Parathyroid adenoma (tissue), 2 donors: ENCODE results near the gene TMEM242.

Experiments
- H2AFZ ChIP-seq: fragments of 300-600 bp; sonication (generic); one replicate; pipeline ENCODE4 v1.7.0; 2017; ENCODE audit warnings: antibody characterized with exemption, mild to moderate bottlenecking
- H3K27ac ChIP-seq: fragments of 300-600 bp; sonication (generic); one replicate; pipeline ENCODE4 v1.7.0; 2017
- H3K27me3 ChIP-seq: fragments of 300-600 bp; sonication (generic); one replicate; pipeline ENCODE4 v1.7.0; 2017; ENCODE audit warnings: low read length; ENCODE audit not compliant: control insufficient read depth, insufficient read depth
- H3K36me3 ChIP-seq: fragments of 300-600 bp; sonication (generic); one replicate; pipeline ENCODE4 v1.7.0; 2017; ENCODE audit warnings: low read length; ENCODE audit not compliant: control insufficient read depth, insufficient read depth
- H3K4me1 ChIP-seq: fragments of 300-600 bp; sonication (generic); one replicate; pipeline ENCODE4 v1.7.0; 2017; ENCODE audit warnings: control low read depth
- H3K4me2 ChIP-seq: fragments of 300-600 bp; sonication (generic); one replicate; pipeline ENCODE4 v1.7.0; 2017; ENCODE audit warnings: low read length
- H3K4me3 ChIP-seq: fragments of 300-600 bp; sonication (generic); one replicate; pipeline ENCODE4 v1.7.0; 2017; ENCODE audit warnings: low read depth, low read length
- H3K79me2 ChIP-seq: fragments of 300-600 bp; sonication (generic); one replicate; pipeline ENCODE4 v1.7.0; 2017; ENCODE audit warnings: control low read depth
- H3K9ac ChIP-seq: fragments of 300-600 bp; sonication (generic); one replicate; pipeline ENCODE4 v1.7.0; 2017; ENCODE audit warnings: mild to moderate bottlenecking
- H3K9me3 ChIP-seq: fragments of 300-600 bp; sonication (generic); one replicate; pipeline ENCODE4 v1.7.0; 2017; ENCODE audit warnings: low read length; ENCODE audit not compliant: control insufficient read depth
- TF ChIP-seq, protein P1 (sequence below): fragments of 300-600 bp; sonication (generic); IDR thresholded peaks from one replicate; pipeline ENCODE4 v1.7.0; 2017; ENCODE audit warnings: antibody characterized with exemption, mild to moderate bottlenecking
- donor health status: primary hyperparathyroidism.

Gene TMEM242

DNA sequence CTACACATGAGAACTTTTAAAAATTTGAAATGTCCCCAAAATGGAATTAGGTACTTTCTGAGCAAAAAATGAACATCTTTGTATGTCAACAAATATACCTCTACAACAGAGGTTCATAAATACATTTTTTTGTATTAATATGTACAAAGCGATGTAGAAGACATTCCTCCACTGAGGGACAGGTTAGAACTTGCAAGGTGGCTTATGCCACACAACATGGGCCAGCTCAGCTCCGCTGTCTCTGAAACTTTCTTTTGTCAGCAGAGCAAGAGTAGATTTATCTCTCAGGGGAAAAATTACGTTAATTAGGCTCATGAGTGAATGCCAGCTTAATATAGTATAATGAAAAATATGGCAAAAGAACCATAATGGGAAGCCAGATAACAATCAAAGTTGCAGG is 10.6 kb upstream of the TMEM242 start:
- TF ChIP-seq, protein P1, sequence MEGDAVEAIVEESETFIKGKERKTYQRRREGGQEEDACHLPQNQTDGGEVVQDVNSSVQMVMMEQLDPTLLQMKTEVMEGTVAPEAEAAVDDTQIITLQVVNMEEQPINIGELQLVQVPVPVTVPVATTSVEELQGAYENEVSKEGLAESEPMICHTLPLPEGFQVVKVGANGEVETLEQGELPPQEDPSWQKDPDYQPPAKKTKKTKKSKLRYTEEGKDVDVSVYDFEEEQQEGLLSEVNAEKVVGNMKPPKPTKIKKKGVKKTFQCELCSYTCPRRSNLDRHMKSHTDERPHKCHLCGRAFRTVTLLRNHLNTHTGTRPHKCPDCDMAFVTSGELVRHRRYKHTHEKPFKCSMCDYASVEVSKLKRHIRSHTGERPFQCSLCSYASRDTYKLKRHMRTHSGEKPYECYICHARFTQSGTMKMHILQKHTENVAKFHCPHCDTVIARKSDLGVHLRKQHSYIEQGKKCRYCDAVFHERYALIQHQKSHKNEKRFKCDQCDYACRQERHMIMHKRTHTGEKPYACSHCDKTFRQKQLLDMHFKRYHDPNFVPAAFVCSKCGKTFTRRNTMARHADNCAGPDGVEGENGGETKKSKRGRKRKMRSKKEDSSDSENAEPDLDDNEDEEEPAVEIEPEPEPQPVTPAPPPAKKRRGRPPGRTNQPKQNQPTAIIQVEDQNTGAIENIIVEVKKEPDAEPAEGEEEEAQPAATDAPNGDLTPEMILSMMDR = no peak
- no peak overlapping the region for H2AFZ ChIP-seq
- H3K27me3 ChIP-seq = no peaks in the 10 kb centered on the region
- H3K36me3 ChIP-seq = no peaks in the 10 kb centered on the region
- no peaks in the 10 kb centered on the region for H3K4me1 ChIP-seq
- no peaks in the 10 kb centered on the region for H3K9me3 ChIP-seq
- H3K9ac ChIP-seq = no peak overlapping the region
- no peak overlapping the region for H3K4me3 ChIP-seq
- H3K27ac ChIP-seq = no peak overlapping the region
- H3K79me2 ChIP-seq = no peaks in the 10 kb centered on the region
- no peak overlapping the region for H3K4me2 ChIP-seq

DNA sequence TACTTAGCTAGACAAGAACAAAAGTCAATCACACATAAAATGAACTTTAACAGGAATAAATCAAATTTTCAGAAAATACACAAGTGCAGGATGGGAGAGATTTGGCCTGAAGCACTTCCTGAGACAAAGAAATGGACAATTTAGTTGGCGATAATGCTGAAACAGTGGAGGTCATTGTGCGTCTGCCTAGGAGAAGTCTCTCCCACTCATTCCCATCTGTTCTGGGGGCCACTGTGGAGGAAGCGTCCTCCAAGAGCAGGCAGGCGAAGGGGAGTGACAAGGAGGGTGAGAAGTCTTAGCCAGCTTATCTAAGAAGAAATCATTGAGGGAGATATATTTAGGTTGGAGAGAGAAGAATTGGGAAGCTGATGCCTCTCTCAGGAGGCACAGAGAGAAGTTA is 10.2 kb upstream of the TMEM242 start:
- H3K9ac ChIP-seq = no peak overlapping the region
- no peaks in the 10 kb centered on the region for H3K4me1 ChIP-seq
- H3K4me2 ChIP-seq = no peak overlapping the region
- H3K9me3 ChIP-seq = no peaks in the 10 kb centered on the region
- no peak overlapping the region for H3K4me3 ChIP-seq
- no peaks in the 10 kb centered on the region for H3K36me3 ChIP-seq
- no peak overlapping the region for H2AFZ ChIP-seq
- no peaks in the 10 kb centered on the region for H3K79me2 ChIP-seq
- H3K27ac ChIP-seq = no peak overlapping the region
- no peaks in the 10 kb centered on the region for H3K27me3 ChIP-seq
- TF ChIP-seq, protein P1 = no peak

DNA sequence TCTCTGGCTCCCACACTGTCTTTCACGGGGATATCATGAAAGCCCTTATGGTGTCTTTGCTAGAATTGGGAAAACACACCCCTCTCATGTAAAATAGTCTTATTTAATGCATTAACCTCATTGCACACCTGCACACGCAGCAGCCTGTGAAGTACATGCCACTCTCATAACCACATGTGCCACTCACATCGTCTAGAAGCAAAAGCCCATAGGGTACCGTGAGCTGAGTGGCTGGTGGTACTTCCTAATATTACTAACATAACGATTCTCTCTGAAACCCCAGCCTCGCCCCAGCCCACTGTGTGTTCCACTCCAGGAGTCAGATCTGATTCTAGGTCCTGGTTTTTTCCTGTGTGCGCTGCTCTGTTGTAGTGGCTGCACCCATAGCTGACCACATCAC is 9.5 kb upstream of the TMEM242 start:
- H3K36me3 ChIP-seq = no peaks in the 10 kb centered on the region
- TF ChIP-seq, protein P1 = no peak
- no peak overlapping the region for H3K27ac ChIP-seq
- H3K9me3 ChIP-seq = no peaks in the 10 kb centered on the region
- no peak overlapping the region for H3K4me2 ChIP-seq
- H3K27me3 ChIP-seq = no peaks in the 10 kb centered on the region
- no peaks in the 10 kb centered on the region for H3K79me2 ChIP-seq
- H3K9ac ChIP-seq = no peak overlapping the region
- no peak overlapping the region for H3K4me3 ChIP-seq
- H3K4me1 ChIP-seq = no peaks in the 10 kb centered on the region
- H2AFZ ChIP-seq = no peak overlapping the region

DNA sequence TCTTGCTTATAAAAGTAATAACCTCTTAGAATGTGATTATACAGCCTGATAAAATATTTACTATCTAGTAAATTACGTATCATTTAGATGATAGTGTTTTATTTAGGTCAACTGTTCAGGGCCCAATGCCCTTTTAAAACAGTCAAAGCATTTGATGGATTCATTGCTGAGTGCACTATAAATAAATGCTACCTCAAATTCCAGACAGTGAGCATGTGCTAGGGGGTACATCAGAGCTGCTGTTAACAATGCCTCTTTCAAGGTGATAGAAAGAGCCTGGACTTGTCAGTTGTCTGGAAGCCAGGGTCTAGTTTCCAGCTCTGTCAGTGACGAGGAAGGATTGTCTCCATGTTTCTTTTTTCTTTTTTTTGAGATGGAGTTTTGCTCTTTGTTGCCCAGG is 7.5 kb upstream of the TMEM242 start:
- no peaks in the 10 kb centered on the region for H3K79me2 ChIP-seq
- no peaks in the 10 kb centered on the region for H3K36me3 ChIP-seq
- H3K27ac ChIP-seq = no peak overlapping the region
- no peak overlapping the region for H2AFZ ChIP-seq
- no peak overlapping the region for H3K9ac ChIP-seq
- H3K4me2 ChIP-seq = no peak overlapping the region
- no peaks in the 10 kb centered on the region for H3K9me3 ChIP-seq
- TF ChIP-seq, protein P1 = no peak
- H3K27me3 ChIP-seq = no peaks in the 10 kb centered on the region
- no peaks in the 10 kb centered on the region for H3K4me1 ChIP-seq
- no peak overlapping the region for H3K4me3 ChIP-seq

DNA sequence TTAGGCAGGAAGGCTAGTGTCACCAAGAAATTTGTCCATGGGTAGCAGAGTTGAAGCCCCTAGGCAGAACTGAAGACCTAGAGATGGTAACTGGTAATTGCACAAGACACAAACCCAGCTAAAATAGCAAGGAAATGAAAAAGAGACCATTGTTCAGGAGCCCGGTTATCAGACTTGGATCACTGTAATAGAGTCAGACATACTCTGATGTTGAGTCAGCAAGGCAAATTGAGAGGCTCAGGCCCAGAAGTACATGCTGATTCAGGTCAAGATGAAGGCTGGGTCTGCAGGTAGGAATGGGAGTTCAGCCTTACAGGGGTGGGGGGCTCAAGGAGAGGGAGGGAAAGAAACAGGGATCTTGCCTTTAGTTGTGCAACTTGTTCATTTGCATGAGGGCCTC is 6.5 kb upstream of the TMEM242 start:
- Histone ChIP-seq H3K79me2 (no peaks in the 10 kb centered on the region), H2AFZ (no peak overlapping the region), H3K4me2 (no peak overlapping the region), H3K4me3 (no peak overlapping the region), H3K9me3 (no peaks in the 10 kb centered on the region), H3K27ac (no peak overlapping the region), H3K9ac (no peak overlapping the region), H3K27me3 (no peaks in the 10 kb centered on the region), H3K36me3 (no peaks in the 10 kb centered on the region), H3K4me1 (no peaks in the 10 kb centered on the region)
- TF ChIP-seq, protein P1 = no peak
